Right renal cortex interstitium (tissue), 3 donors: Measurements from ENCODE around the gene OTOG. TPM values are rescaled to one million over a fixed set of nuclear protein-coding genes. Genes with fewer than 3 reads are reported as not detected.

Source experiments
- DNase-seq, 3 donors: peaks; one replicate each; pipeline ENCODE4 v3.0.0-alpha.2; 2013; ENCODE audit warnings: low read depth in 3 of 3, low spot score in 2 of 3
- polyA plus RNA-seq, 3 donors: library from polyadenylated mRNA; unstranded; fragments of 120-200 nt; gene quantifications; one replicate each; pipeline ENCODE4 v1.2.1, GENCODE V29; 2013; ENCODE audit not compliant: insufficient read length in 3 of 3

Gene OTOG
- polyA plus RNA-seq, 3 donors: 0.18 to 0.76 (median 0.62) TPM

DNA sequence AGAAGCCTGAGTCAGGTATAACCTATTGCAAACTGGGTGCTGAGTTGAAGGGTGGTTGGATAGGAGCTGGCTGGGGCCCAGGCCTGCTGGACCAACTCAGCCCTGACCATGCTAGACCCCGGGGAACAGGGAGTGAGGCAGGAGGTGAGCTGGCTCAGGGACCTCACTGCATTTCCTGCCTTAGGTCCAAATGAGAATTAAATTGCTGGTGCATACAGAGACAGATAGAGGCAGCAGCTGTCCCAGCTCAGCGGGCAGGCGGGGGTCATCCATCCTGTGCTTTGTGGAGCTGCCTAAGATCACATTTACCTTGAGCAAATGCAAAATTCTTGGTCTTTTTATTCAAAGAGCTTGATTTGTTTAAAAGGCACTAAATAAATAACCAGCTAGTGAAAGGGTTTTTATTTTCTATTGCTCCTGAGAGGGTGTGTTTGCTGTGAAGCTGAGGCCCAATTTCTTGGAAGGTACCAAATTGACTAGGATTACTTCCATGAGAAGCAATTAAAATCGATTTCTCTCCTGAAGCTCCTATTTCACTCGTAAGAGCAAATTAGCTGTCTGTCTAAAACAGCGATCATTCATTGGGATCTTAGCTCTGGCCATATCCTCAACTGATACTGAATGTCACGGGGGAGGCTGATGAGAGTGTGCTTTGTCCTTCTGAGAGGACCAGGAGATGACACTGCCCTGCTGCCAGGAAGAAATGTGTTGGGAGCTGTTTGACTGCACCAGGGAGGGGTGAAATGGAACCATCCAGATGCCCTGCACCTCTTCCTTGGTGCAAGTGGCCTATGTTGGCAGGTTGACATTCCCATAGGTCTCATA, 27.8 kb upstream of the OTOG start:
- no peak for DNase-seq

DNA sequence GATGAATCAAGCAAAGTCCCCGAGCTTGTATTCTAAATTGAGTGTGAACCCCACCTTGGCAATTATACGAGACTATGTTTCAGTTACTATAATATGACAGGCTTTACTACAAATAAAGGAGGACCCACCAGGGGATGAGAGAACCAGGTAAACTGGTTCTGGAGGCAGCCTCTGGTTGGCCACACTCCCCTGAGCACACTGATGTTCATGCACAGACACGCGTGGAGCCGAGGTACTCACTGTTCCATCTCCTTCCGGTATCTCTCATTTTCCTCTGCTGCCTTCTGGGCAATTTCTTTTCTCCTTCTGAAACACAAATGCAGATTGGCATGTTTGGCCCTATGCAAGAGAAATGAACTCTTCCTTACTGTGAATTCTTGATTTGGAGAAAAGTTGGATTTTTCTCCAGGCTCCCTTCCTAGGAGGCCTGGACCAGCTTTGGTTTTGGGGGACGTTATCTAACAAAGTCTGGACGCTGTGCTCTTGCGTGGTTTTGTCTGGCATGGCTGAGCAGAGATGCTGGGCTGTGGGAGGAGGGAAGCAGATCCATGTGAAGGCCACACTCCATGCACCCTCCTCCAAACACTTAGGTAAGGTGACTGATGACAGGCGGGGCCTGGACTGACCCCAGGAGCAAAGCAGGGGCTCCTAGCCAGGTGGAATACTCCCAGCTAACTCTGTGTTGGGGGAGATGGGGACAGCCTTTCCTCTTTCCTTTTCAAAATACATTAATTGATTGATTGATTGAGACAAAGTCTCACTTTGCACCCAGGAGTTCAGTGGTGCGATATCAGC, 25.8 kb upstream of the OTOG start:
- DNase-seq: no peak

DNA sequence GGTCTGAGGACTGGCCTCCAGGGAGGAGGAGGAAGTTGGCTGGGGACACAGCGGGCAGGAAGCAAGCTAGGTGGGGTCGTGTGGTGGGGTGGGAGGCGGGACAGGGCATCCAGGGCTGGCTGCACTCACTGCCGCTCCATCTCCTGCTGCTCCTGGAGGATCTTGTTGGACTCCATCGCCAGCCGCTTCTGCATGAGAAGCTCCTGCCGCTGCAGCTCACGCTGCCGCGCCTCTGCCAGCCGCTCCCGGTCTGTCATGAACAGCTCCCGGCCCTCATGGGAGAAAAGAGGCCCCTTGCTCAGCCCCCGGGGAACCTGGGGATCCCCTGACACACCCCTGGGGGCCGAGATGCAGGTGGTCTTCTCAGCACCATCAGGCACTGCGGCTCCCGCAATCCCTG, 24.4 kb upstream of the OTOG start:
- no peak for DNase-seq

DNA sequence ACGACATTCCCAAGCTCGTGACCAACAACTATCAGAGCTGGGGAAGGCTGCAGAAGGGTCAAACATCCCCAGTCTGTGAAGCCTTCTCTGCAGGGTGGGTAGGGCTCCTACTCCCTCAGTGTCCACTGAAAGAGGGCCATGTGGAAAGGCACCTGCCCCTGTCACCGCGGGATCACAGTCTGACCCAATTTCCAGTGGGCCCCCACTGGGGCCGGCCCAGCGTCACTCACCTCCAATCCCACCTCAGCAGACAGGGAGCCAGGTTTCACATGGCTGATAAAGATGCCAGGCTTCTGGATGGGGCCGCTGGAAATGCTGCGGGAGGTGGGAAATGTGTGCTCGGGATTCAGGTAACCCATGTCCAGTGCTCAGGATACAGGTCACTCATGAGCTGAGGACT, 22.8 kb upstream of the OTOG start:
- DNase-seq: no peak

DNA sequence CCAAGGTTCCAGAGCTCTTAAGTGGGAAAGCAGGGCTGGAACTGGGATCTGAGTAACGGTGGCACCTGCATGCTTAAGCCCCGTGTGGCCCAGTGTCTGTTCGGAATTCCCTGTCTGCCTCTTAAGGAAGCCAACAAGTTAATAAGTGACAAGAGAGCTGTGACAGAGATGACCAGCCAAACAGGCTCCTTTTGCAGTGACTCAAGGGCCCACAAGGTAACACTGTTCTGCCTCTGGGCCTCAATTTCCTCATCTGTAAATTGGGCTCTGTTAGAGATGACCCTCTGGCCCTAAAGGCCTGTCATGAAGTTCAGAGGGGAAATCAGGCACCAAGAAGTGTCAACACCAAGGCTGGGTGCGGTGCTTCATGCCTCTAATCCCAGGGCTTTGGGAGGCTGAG, 21.5 kb upstream of the OTOG start:
- no peak for DNase-seq

DNA sequence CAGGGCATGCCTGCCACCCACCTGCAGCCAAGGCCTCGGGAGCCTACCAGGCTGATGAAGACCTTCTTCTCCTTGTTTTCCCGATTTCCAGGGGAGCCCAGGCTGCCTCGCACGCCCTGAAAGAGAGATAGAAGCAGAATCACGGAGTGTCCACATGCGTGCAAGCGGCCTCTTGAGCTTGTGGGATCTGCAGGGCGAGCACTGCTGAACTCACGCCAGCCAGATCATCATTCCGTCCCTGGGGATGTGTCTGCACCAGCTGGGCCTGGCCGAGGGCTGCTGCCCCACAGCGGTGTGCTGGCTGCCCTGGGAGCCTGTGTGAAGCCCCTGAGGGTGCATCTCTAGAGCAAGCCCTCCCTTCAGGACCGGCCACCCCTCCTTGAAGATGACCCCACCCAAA, 20.7 kb upstream of the OTOG start:
- no peak for DNase-seq

DNA sequence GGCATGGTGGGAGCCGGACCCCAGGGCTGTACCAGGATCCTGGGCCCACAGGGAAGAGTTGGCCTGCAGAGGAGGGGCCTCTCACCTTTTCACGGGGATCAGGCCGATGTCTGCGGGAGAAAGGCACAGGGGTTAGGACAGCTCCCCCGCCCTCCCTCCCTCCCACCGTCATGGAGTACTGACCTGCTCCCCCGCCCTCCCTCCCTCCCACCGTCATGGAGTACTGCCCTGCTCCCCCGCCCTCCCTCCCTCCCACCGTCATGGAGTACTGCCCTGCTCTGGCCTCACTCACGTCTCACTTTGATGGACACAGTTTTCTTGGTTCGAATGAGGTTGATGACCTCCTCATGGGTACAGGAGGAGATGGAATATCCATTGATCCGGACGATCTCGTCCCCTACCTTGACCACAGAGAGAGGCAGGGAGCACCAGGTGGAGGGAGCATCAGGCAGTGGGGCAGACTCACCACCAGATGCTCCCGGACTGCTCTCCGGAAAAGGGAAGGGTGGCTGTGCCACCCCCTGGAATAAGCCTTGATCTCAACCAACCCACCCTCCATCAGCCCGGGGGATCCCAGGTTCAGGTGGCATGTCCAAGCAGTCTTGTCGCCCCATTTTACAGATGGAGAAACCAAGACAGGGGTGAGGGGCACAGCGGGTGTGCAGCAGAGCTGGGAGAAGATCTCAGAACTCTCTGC, 20.0 kb upstream of the OTOG start:
- DNase-seq: peak in 1 of 3 donors; percentile 59

DNA sequence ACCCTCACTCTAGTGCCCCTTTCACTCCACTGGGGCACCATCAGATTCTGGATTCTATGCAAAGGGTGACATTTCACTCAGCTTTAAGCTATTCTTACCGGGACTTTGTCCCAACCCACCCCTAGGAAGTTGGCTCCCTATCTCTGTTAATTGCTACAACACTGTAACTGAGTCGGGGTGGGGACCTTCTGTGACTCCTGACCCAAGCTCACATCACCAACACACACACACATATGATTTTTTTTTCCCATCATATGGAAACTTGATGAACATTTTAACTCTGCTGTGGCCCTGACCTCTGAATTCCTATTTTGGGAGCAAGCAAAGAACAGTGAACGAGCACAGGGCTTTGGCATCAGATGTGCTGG, 19.4 kb upstream of the OTOG start:
- no peak for DNase-seq

DNA sequence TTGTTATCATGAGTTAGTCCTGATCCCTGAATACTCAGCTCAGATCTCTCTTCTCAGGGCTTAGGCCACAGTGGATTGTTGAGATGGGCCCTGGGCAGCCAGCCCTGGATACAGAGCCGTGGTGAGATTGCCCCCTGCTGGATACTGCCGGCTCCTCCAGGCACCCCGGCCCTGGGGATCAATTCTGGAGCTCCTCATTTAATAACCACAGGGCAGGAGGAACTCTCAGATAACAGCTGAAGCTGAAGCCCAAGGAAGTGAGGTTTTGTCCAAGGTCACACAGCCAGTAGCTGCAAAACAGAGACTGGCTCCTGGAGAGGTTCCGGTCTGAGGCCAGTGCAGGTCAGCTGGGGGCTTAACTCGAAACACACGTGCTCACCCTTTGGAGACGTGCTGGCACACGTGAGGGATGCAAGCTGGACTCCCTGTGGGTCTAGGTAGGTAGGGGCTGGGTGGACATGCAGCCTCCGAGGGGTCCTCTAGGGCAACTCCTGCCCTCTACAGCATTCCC, 18.8 kb upstream of the OTOG start:
- no peak for DNase-seq

DNA sequence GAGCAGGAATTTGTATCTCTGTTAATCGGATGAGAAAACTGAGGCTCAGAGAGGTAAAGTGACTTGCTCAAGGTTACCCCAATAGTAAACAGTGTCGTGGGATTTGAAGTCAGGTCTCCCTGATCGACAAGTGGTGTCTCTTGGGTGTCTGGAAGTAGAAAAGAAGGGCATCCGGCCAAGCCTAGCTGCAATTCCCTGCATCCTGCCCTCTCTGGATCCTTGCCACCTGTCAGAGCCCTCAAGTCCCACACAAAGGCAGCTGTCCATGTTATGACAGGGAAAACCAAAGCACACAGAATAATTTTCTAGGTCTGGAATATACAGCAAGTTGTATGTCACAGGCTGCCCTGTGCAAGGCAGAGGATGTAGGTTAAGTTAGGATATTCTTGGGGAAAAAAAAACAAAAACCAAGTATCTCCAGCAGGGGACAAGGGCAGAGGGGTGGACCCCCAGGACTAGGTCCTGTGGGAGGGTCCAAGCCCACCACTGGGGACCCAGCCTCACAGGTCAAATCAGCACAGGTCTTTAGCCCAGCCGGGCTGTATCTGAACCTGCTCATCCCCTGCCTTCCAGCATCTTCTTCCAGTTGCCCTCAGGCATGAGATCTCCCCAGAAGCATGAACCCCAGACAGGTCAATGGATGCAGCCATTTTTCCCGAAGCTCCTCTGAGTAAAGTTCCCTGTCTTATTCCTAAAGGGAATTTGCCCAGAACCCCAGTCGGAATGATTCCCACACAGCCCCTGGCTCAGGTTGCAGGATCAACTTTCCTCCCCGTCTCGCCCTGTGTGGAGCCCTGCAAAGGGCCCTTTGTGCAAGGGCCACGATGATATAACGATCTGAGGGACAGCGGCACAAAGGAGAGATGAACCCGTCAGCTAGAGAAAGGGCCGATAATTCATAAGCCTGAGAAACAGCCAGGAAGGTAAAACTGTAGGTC, 17.9 kb upstream of the OTOG start:
- DNase-seq: no peak

DNA sequence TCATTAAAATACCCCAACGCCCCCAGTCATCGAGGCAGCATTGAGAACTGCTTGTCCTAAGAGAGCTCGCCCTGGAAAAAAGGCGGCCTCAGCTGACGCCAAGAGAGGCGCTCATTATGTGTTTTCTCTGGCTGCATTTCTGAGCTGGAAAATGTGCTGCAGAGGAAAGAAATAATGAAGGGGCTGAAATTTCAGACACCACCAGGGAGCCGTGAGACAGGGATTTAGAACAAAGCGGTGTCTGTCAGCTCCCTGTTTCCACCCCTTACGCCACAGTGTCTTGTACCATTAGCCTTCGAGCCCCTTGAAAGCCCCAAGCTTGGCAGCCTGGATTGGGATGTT, 17.2 kb upstream of the OTOG start:
- no peak for DNase-seq

DNA sequence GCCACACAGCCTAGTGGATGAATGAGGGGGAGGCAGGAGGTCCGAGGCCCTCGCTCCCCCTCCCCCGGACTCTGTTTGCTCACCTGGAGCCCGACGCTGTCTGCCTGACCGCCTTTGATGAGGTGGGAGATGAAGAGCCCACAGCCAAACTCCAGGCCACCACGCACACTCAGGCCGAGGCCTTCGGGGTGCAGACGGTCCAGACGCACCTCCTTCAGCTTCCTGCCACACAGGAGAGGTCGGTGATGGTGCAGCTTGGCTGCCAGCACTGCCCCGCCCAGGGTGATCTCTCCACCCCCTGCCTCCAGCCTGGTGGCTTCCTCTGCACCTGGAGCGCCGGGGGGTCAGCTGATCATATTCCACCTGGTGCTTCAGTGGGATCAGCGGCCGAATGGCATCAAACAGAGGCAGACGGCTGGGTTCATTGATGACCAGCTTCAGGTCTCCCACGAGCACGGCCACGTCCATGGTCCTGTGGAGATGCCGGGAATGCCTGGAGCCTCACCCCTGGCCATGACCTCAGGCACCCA, 15.9 kb upstream of the OTOG start:
- DNase-seq: no peak

DNA sequence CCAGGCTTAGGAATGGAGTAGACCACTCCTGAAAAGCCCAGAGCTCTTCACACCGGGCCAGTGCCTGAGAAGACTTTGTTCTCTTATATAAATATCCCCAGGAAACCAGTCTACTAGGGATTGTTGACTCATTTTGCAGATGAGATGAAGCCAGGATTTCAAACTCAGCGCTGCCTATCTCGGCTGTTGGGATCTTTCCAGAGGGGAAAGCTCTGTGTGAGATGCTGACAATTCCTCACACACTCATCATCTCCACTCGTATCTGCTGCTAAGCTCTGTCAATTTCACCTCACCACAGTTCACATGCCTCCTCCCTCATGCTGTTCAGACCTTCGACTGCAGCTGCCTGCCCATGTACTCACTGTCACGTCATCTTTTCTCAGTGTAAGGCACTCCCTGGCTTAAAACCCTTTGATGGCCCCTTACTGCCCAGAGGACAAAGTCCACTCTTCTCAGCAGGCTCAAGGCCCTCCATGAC, 15.4 kb upstream of the OTOG start:
- no peak for DNase-seq

DNA sequence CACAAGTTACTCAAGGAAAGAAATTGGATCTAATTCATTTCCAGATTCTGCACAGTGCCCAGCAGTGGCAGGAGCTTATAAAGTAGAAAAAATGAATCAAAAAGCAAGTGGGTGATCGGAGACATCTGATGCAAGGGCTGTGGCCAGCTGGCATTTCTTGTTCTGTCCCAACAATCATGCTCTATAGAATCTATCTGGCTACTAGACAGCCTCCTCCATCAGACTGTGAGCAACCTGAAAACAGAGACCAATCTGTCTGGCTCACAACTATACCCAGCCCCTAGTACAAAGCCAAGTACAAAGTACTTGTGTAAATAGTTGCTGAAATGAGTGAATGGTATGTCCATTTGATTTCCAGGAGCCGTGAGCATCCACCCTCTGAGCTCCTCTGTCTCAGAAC, 14.3 kb upstream of the OTOG start:
- no peak for DNase-seq

DNA sequence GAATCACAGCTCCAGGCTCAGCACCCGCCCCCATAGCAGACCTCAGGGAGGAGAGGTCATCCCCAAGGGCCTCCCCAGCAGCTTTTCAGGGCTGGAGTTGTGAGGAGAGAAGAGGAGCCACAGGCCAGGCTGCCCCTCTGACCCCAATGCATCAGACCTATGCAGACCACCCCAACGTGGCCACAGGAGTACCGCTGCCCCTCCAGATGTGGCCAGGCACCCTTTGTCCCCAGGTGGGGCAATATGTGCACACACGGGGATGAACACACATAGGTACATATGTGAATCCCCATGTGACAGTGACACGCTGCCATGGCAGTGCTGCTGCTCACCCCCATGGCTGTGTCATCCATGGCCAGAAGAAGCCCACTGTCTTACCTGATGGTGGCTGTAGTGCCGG, 13.7 kb upstream of the OTOG start:
- DNase-seq: no peak

DNA sequence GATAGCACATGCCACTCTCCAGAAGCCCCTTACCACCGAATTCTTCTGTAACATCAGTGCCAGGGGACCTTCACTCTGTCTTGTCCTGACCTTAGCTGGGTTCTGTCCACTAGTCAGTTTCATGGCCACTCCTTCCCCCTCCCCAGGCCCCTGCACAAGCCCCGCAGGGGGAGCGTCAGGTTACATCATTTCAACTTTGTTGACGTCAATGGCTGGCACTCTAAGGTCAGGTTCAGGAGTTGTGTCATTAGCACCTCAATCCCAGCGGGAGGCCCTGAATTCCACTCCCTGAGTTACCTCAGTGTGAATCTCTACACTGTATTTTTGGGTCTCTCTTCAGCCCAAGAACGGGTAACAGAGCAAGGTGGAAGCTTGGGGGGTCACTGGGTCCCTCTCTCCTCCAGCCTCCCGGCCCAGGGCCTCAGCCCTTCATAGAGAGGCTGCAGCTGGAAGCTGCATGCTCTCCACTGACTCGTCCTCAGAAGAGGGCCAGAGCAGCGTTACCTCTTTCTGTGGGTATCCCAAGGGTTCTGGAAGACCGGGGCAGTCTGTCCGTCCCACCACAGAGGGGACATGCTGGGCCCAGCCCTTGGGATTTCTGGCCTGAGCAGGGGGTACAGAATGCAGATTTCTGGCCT, 13.2 kb upstream of the OTOG start:
- no peak for DNase-seq

DNA sequence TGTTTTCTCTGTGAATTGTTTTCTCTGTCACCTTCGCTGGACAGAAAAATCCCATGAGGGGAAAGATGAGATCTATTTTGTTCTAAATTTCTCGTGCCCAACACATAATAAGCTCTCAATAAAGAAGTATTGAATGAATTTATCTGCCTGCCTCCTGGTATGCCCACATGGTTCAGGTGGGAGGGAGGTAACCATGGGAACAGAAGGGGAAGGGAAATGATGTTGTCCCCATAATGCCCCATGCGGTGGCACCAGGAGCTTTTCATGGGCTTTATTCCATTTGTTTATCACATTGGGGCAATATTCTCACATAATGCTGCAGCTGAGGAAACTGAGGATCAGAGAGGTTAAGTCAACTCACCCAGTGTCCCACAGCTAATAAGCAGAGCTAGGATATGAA, 11.6 kb upstream of the OTOG start:
- no peak for DNase-seq

DNA sequence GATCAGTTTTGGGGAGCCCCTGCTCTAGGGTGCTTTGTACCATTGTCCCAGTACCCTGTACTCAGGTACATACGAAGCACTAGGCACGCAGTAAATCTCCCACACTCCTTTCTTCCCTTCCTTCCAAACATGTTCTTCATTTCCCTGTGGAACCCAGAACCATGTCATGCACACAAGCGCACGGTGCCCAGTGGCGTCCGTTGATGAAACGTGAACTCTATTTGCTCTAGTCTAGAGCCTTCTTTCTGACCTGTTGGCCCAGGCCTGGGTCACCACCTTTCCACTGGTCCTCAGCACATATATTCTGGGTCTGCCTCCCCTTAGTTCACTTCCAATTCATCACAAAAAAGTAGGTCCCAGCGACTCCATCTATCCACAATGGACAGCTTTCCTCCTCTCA, 9.8 kb upstream of the OTOG start:
- DNase-seq: no peak

DNA sequence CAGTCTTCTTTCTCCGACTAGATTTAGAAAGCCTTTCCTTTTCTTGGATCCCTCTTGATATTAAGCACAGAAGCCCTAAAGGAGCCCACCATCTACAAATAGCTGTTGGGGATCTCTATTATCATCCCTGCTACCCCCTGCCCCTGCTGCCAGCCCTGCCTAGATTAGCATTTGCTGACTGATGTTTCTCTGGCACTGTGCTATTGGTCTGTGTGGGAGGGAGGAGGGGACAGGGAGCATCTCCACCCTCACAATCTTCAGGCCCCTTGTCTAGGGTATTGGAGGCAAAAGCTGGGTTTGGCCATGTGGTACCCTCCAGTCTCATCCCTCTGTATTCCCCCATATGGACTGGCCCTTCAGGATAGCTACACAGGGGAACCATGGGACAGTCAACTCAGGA, 9.0 kb upstream of the OTOG start:
- no peak for DNase-seq

DNA sequence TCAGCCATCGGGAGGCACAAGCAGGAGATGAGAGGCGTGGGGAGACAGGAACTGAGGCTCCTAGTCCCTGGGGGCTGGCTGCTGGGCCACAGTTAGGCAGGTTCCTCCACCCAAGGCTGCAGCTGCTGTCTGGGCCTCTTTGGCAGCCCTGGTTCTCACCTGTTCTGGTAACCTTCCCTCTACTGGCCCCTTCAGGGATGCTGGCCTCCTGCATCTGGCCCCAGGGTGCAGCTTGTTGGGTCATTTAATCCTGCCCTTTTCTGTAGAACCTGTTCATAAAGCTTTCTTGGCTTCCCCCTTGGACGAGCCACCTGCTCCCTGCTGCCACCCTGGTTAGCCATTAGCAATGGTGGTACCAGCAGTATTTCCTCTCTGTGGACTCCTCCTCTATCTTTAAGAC, 8.3 kb upstream of the OTOG start:
- DNase-seq: no peak
